GM23338 (cell line): ENCODE data around the gene SENP5. TPM values are rescaled to one million over a fixed set of nuclear protein-coding genes. Genes with fewer than 3 reads are reported as not detected.

Experiments used
- ATAC-seq: fragments of 200-7000 bp; cut with Tn5 transposase; 3 replicates; pipeline ENCODE4 v1.9.1; 2020
- DNase-seq: peaks from one replicate; pipeline ENCODE4 v3.0.0-alpha.2; 2015; ENCODE audit warnings: low spot score
- H2AFZ ChIP-seq: fragments of 200-600 bp; sonication (generic); 2 replicates; pipeline ENCODE4 v1.8.0; 2016; ENCODE audit warnings: antibody characterized with exemption, mild to moderate bottlenecking, moderate library complexity
- H3F3A ChIP-seq: fragments of 200-600 bp; sonication (generic); replicated peaks from 2 replicates; pipeline ENCODE4 v1.8.0; 2017; ENCODE audit warnings: antibody characterized with exemption, mixed run types, low read depth
- H3K27ac ChIP-seq: fragments of 200-600 bp; sonication (generic); 2 replicates; pipeline ENCODE4 v1.6.1; 2016; ENCODE audit warnings: low read depth
- H3K27me3 ChIP-seq: fragments of 200-600 bp; sonication (generic); 2 replicates; pipeline ENCODE4 v1.8.0; 2016; ENCODE audit warnings: mild to moderate bottlenecking, mixed run types, moderate library complexity; ENCODE audit not compliant: insufficient read depth
- H3K36me3 ChIP-seq: fragments of 200-600 bp; sonication (generic); 2 replicates; pipeline ENCODE4 v1.8.0; 2016; ENCODE audit warnings: mild to moderate bottlenecking; ENCODE audit not compliant: insufficient read depth
- H3K4me1 ChIP-seq: fragments of 200-600 bp; sonication (generic); 2 replicates; pipeline ENCODE4 v1.8.0; 2016; ENCODE audit warnings: mild to moderate bottlenecking, moderate library complexity; ENCODE audit not compliant: insufficient read depth
- H3K4me2 ChIP-seq: fragments of 200-600 bp; sonication (generic); 2 replicates; pipeline ENCODE4 v1.7.1; 2017; ENCODE audit warnings: mixed run types
- H3K4me3 ChIP-seq: fragments of 200-600 bp; sonication (generic); 2 replicates; pipeline ENCODE4 v1.6.1; 2016; ENCODE audit warnings: mixed run types
- H3K79me2 ChIP-seq: fragments of 200-600 bp; sonication (generic); replicated peaks from 2 replicates; pipeline ENCODE4 v1.8.0; 2017; ENCODE audit warnings: mild to moderate bottlenecking; ENCODE audit not compliant: insufficient read depth
- H3K9me2 ChIP-seq: fragments of 200-600 bp; sonication (generic); 2 replicates; pipeline ENCODE4 v1.8.0; 2017; ENCODE audit not compliant: insufficient read depth
- H4K20me1 ChIP-seq: fragments of 200-600 bp; sonication (generic); replicated peaks from 2 replicates; pipeline ENCODE4 v1.8.0; 2017; ENCODE audit warnings: mild to moderate bottlenecking; ENCODE audit not compliant: insufficient read depth
- H3K27ac Mint-ChIP-seq: 2 replicates; pipeline ENCODE4 v1.8.0; 2020; ENCODE audit warnings: inconsistent platforms, mild to moderate bottlenecking, moderate library complexity, mixed read lengths
- H3K27me3 Mint-ChIP-seq: 3 replicates; pipeline ENCODE4 v1.8.0; 2022; ENCODE audit warnings: low read depth, mild to moderate bottlenecking, moderate library complexity, mixed read lengths, inconsistent platforms; ENCODE audit not compliant: insufficient read depth, poor library complexity
- H3K36me3 Mint-ChIP-seq: 3 replicates; pipeline ENCODE4 v1.8.0; 2021; ENCODE audit warnings: low read depth, mild to moderate bottlenecking, inconsistent platforms, moderate library complexity, mixed read lengths
- H3K4me1 Mint-ChIP-seq: 3 replicates; pipeline ENCODE4 v1.8.0; 2020; ENCODE audit warnings: mild to moderate bottlenecking, inconsistent platforms, mixed read lengths
- H3K4me3 Mint-ChIP-seq: 3 replicates; pipeline ENCODE4 v1.8.0; 2021; ENCODE audit warnings: moderate library complexity, mild to moderate bottlenecking, inconsistent platforms, mixed read lengths
- H3K9me3 Mint-ChIP-seq: 3 replicates; pipeline ENCODE4 v1.8.0; 2020; ENCODE audit warnings: moderate library complexity, mild to moderate bottlenecking, inconsistent platforms, mixed read lengths
- CTCF ChIP-seq, 2 experiments: fragments of 200-600 bp in 1 of 2; sonication (generic) in 1 of 2; conservative IDR thresholded peaks; 2 replicates each; pipeline versions ENCODE4 v1.5.1 to v1.6.1; 2016 to 2017; ENCODE audit warnings: antibody characterized with exemption in 2 of 2, low read depth in 2 of 2, mild to moderate bottlenecking in 2 of 2, moderate library complexity in 1 of 2
- ETS1 ChIP-seq: IDR thresholded peaks from 2 replicates; pipeline ENCODE4 v1.6.1; 2016; ENCODE audit warnings: antibody characterized with exemption
- REST ChIP-seq: IDR thresholded peaks from one replicate; pipeline ENCODE4 v1.6.1; 2018; ENCODE audit warnings: antibody characterized with exemption; ENCODE audit not compliant: unreplicated experiment
- ZNF114 ChIP-seq: fragments of 250-450 bp; sonication (Bioruptor Pico); IDR thresholded peaks from 2 replicates; pipeline ENCODE4 v1.5.0; 2020; ENCODE audit warnings: mild to moderate bottlenecking, moderate library complexity
- ZNF331 ChIP-seq: fragments of 250-450 bp; sonication (Bioruptor Pico); IDR thresholded peaks from 2 replicates; pipeline ENCODE4 v1.5.0; 2020; ENCODE audit warnings: low read depth, mild to moderate bottlenecking, moderate library complexity
- ZNF462 ChIP-seq: fragments of 250-450 bp; sonication (Bioruptor Pico); IDR thresholded peaks from 2 replicates; pipeline ENCODE4 v1.5.0; 2020; ENCODE audit warnings: mild to moderate bottlenecking, moderate library complexity
- polyA plus RNA-seq: library from polyadenylated mRNA; unstranded; fragments of >200 nt; fragmentation: Nextera tagmentation; extraction: Ambion mirVana; gene quantifications from 2 replicates; pipeline ENCODE4 v1.2.1, GENCODE V29; 2016
- total RNA-seq: library from RNA; depleted of rRNA; stranded (reverse); fragments of >200 nt; shearing (Covaris generic); gene quantifications from 2 replicates; pipeline ENCODE4 v1.2.3, GENCODE V29; 2014

SENP5 gene
- total and polyA plus RNA-seq, 2 experiments from 2014 or later = 12.2 to 34.3 TPM

GRCh38 chr3:196896229-196896628, 28.5 kb downstream of the SENP5 start:
- H3F3A ChIP-seq = no peaks in the 10 kb centered on the region
- ATAC-seq (no peak), DNase-seq (no peak)
- TF ChIP-seq ETS1 (no peak), REST (no peak), CTCF (conservative IDR thresholded peaks at IDR 0.05; ENCODE audit: low read depth in 2 of 2) (no peak)
- H3K27me3 ChIP-seq = no peaks in the 10 kb centered on the region
- H4K20me1 ChIP-seq = peaks cover 19% of the 10 kb centered on the region
- H3K36me3 ChIP-seq = no peaks in the 10 kb centered on the region
- H3K9me2 ChIP-seq = no peaks in the 10 kb centered on the region
- no peak overlapping the region for H3K4me3 ChIP-seq
- H3K27ac ChIP-seq = no peak overlapping the region
- Mint-ChIP-seq H3K4me3 (no peak overlapping the region), H3K27ac (no peak overlapping the region), H3K4me1 (no peaks in the 10 kb centered on the region), H3K9me3 (no peaks in the 10 kb centered on the region), H3K27me3 (peaks cover 3% of the 10 kb centered on the region), H3K36me3 (peaks cover 16% of the 10 kb centered on the region; the same call in 2 of the 3 replicates)
- H3K4me1 ChIP-seq = no peaks in the 10 kb centered on the region
- peaks cover 67% of the 10 kb centered on the region for H3K79me2 ChIP-seq
- H3K4me2 ChIP-seq = no peak overlapping the region
- no peak overlapping the region for H2AFZ ChIP-seq

GRCh38 chr3:196901768-196902167, 34.0 kb downstream of the SENP5 start:
- H3K36me3 ChIP-seq = peaks cover 11% of the 10 kb centered on the region
- Mint-ChIP-seq H3K27me3 (peaks cover 7% of the 10 kb centered on the region), H3K4me3 (no peak overlapping the region), H3K4me1 (no peaks in the 10 kb centered on the region), H3K27ac (no peak overlapping the region), H3K9me3 (no peaks in the 10 kb centered on the region), H3K36me3 (peaks cover 48% of the 10 kb centered on the region)
- no peaks in the 10 kb centered on the region for H3K9me2 ChIP-seq
- DNase-seq (no peak), ATAC-seq (no peak)
- peaks cover 12% of the 10 kb centered on the region; the same call in 1 of the 2 replicates for H3K79me2 ChIP-seq
- no peaks in the 10 kb centered on the region for H4K20me1 ChIP-seq
- no peak overlapping the region for H3K4me3 ChIP-seq
- no peaks in the 10 kb centered on the region for H3K27me3 ChIP-seq
- no peak overlapping the region for H2AFZ ChIP-seq
- no peak overlapping the region for H3K27ac ChIP-seq
- H3F3A ChIP-seq = no peaks in the 10 kb centered on the region
- no peak overlapping the region for H3K4me2 ChIP-seq
- no peaks in the 10 kb centered on the region for H3K4me1 ChIP-seq
- TF ChIP-seq ZNF462 (CRISPR knock-in tag) (no peak), ZNF331 (CRISPR knock-in tag) (no peak), ZNF114 (CRISPR knock-in tag) (no peak), CTCF (conservative IDR thresholded peaks at IDR 0.05; ENCODE audit: low read depth in 2 of 2) (no peak)
